ENCODE results near the gene ZC3H12C.

ZC3H12C gene

GRCh38 chr11:110156503-110156902, 63.3 kb downstream of the ZC3H12C start:
- DNase-seq: no peak

GRCh38 chr11:110158317-110159200, 65.4 kb downstream of the ZC3H12C start:
- no peak for DNase-seq

- no peak for DNase-seq
Observed at GRCh38 chr11:110159476-110159875, 66.3 kb downstream of the ZC3H12C start.

- DNase-seq: no peak
Observed at GRCh38 chr11:110160016-110160415, 66.8 kb downstream of the ZC3H12C start.

- DNase-seq: no peak
Observed at GRCh38 chr11:110160437-110160836, 67.2 kb downstream of the ZC3H12C start.

DNA sequence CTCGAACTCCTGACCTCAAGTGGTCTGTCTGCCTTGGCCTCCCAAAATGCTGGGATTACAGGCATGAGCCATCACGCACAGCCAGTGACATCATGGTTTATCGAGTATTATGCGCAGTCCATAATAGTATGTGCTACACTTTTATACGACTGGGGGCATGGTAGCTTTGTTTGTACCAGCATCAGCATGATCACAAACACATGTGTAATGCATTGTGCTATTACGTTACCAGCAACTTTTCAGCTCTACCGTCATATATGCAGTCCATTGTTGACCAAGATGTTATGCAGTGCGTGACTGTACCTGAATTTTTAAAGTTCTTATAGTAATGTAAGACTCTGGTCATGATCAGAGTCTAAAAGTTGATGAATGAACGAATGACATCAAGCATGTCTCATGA, 67.9 kb downstream of the ZC3H12C start:
- DNase-seq: no peak

GRCh38 chr11:110162216-110162615, 69.0 kb downstream of the ZC3H12C start:
- DNase-seq: no peak

- no peak for DNase-seq
Observed at GRCh38 chr11:110165039-110165925, 72.1 kb downstream of the ZC3H12C start.

- no peak for DNase-seq
Observed at GRCh38 chr11:110168033-110168803, 75.0 kb downstream of the ZC3H12C start.

- no peak for DNase-seq
Observed at GRCh38 chr11:110169738-110170137, 76.5 kb downstream of the ZC3H12C start.

GRCh38 chr11:110172468-110173065, 79.4 kb downstream of the ZC3H12C start:
- DNase-seq: peak in 1 of 2 experiments; percentile 6

GRCh38 chr11:110173811-110174644, 80.8 kb downstream of the ZC3H12C start:
- DNase-seq: peak; percentile 30 to 59

- no peak for DNase-seq
Observed at GRCh38 chr11:110174645-110175310, 81.6 kb downstream of the ZC3H12C start.

DNA sequence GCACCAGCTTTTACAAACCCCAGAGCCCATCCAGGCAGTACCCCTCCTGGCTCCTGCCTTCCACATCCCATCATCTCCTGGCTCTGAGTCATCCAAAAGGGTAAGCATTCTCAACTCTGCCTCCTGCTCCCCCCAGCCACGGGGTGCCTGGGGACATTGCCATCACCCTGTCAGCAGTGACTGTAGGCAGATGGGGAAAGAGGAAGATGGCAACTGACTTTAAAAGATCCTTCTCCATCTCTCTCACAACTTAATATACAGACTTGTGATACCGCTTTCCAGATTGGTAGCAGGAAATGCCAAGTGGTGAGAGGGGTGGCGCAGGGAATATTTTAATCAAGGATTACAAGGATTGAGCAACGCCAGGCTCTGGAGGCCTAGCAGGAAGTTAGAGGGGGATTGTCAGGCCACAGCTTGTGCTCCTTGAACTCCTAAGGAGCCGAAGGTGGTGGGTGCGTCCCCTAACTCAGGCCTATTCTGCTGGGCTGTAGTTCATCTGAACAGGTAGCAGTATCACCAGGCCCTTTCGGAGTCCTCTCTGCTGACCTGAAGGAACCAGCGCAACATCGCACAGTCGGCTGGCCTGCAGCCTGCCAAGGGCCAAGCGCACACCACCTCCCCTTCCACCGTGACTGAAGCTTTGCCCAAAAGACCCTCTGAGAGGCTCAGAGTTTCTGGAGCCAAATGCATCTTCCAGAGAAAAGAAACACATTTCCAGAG, 83.3 kb downstream of the ZC3H12C start:
- no peak for DNase-seq

- DNase-seq: no peak
Observed at GRCh38 chr11:110177086-110177456, 83.9 kb downstream of the ZC3H12C start.

- no peak for DNase-seq
Observed at GRCh38 chr11:110179064-110179463, 85.9 kb downstream of the ZC3H12C start.

DNA sequence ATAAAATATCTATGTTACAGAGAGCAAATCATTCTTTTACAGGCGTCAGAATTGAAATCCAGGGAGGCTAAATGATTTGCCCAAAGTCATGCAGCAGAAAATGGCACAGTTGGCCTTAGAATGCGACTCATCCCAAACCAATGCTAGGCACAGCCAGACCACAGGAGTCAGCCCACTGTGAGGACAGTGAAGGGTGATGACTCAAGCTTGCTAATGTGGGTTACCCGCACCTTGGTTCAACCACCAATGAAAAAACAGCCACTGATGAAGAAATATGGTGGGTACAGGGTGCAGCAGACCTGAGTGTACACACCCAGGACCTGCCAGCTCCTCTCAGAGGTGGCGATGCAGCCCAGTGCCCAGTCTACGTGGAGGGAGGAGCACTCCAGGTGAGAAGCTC, 89.7 kb downstream of the ZC3H12C start:
- no peak for DNase-seq

DNA sequence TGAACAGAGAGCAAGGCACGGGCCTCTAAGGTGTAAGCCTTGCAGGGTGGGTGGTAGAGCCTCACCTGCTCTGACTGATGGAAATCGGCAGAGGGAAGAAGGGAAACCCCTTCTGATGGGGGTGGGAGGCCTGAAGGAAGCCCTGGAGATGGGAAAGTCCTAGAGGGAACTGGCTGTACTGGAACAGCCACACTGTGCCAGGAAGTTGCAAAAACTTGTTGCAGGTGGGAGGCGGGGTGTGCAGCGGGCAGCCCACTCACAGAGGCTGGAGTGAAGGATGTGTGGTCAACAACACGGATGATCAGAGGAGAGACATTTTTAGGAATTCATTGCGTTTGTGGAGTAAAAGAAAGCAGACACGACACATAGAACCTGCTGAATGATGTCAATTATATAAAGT, 91.3 kb downstream of the ZC3H12C start:
- no peak for DNase-seq

DNA sequence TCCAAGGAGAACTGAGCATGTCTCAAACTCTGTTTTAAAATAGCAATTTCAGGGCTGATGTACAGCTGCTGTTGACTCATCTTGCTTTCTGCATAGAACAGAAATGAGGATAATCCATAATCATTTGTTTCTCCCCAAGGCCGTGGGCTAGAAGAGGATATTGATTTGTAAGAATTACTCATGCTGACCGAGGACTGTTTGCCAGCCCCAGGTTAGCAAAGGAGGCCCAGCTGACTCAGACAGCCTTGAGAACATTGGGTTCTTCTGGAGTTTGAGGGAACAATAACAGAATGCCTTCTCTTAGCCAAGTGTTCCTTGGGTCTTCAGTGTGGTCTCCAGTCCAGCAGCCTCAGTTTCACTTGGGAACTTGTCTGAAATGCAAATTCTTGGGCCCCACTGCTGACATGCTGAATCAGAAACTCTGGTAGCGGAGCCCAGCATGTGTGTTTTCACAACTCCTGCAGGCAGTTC, 92.0 kb downstream of the ZC3H12C start:
- no peak for DNase-seq

- DNase-seq: no peak
Observed at GRCh38 chr11:110185599-110185998, 92.4 kb downstream of the ZC3H12C start.

Data from stimulated activated CD4-positive, alpha-beta T cell treated with anti-CD3 and anti-CD28 coated beads, Interleukin-4, amount 100 ng/mL, for 4 hours (primary cell).